PC-9 (cell line): ENCODE results near the gene CYP1A2. TPM values are rescaled to one million over a fixed set of nuclear protein-coding genes. Genes with fewer than 3 reads are reported as not detected.

Experiments used
- BruUV-seq: library from RNA; stranded (reverse); fragments of 400-500 nt; replicated peaks from 2 replicates; lab custom pipeline; 2021; lab: Mats Ljungman, UMichigan
- CTCF ChIA-PET: fragments of 300-600 bp; sonication (Branson Sonifier 250); formaldehyde crosslinking; loops from one replicate; lab custom pipeline; 2022; ENCODE audit warnings: antibody characterized with exemption; lab: Charles Lee
- POLR2A ChIA-PET: fragments of 300-600 bp; sonication (Branson Sonifier 250); formaldehyde crosslinking; loops from one replicate; lab custom pipeline; 2022; ENCODE audit warnings: antibody characterized with exemption; ENCODE audit not compliant: unreplicated experiment; lab: Charles Lee
- DNase-seq, 2 experiments: peaks; one replicate each; pipeline versions ENCODE4 v3.0.0 to v3.0.0-alpha.2; 2015 to 2022; ENCODE audit warnings: mixed read lengths in 1 of 2
- H2AFZ ChIP-seq: fragments of 200-600 bp; sonication (generic); 2 replicates; pipeline ENCODE4 v1.8.1; 2017; ENCODE audit warnings: antibody characterized with exemption
- H3F3A ChIP-seq: fragments of 200-600 bp; sonication (generic); 2 replicates; pipeline ENCODE4 v1.8.1; 2017; ENCODE audit warnings: antibody characterized with exemption, mild to moderate bottlenecking, low read depth; ENCODE audit not compliant: insufficient read depth
- H3K27ac ChIP-seq: fragments of 200-600 bp; sonication (generic); 2 replicates; pipeline ENCODE4 v1.6.1; 2016; ENCODE audit warnings: mixed run types
- H3K27me3 ChIP-seq: fragments of 200-600 bp; sonication (generic); 2 replicates; pipeline ENCODE4 v1.6.1; 2016; ENCODE audit warnings: low read depth, mixed run types; ENCODE audit not compliant: insufficient read depth
- H3K36me3 ChIP-seq: fragments of 200-600 bp; sonication (generic); 2 replicates; pipeline ENCODE4 v1.6.1; 2016; ENCODE audit warnings: low read depth, mixed run types
- H3K4me1 ChIP-seq: fragments of 200-600 bp; sonication (generic); replicated peaks from 2 replicates; pipeline ENCODE4 v1.6.1; 2016; ENCODE audit warnings: mixed run types; ENCODE audit not compliant: insufficient read depth
- H3K4me2 ChIP-seq: fragments of 200-600 bp; sonication (generic); 2 replicates; pipeline ENCODE4 v1.6.1; 2017; ENCODE audit warnings: mixed run types
- H3K4me3 ChIP-seq: fragments of 200-600 bp; sonication (generic); 2 replicates; pipeline ENCODE4 v1.6.1; 2016; ENCODE audit warnings: mixed run types
- H3K79me2 ChIP-seq: fragments of 200-600 bp; sonication (generic); 2 replicates; pipeline ENCODE4 v1.6.1; 2017; ENCODE audit warnings: low read depth, mixed run types
- H3K9me2 ChIP-seq: fragments of 200-600 bp; sonication (generic); 2 replicates; pipeline ENCODE4 v1.8.1; 2017; ENCODE audit warnings: mild to moderate bottlenecking; ENCODE audit not compliant: insufficient read depth
- H3K9me3 ChIP-seq: fragments of 200-600 bp; sonication (generic); 2 replicates; pipeline ENCODE4 v1.8.1; 2016; ENCODE audit warnings: low read depth; ENCODE audit not compliant: insufficient read depth
- H4K20me1 ChIP-seq: fragments of 200-600 bp; sonication (generic); 2 replicates; pipeline ENCODE4 v1.8.1; 2017; ENCODE audit not compliant: insufficient read depth
- EZH2 ChIP-seq: fragments of 200-600 bp; sonication (generic); IDR thresholded peaks from 2 replicates; pipeline ENCODE4 v1.8.0; 2017; ENCODE audit warnings: antibody characterized with exemption, low read depth
- intact Hi-C: fragments of 100-400 bp; cut with micrococcal nuclease; formaldehyde crosslinking; loops from one replicate; pipeline ENCODE4 v1.10.0; 2022; ENCODE audit not compliant: unreplicated experiment
- total RNA-seq: library from RNA; stranded (reverse); gene quantifications from 2 replicates; pipeline ENCODE4 v1.2.3, GENCODE V29; 2021
- TF ChIP-seq, protein P1 (sequence below): fragments of 200-600 bp; sonication (generic); conservative IDR thresholded peaks from 2 replicates; pipeline ENCODE4 v1.6.1; 2017; ENCODE audit warnings: mixed run types, antibody characterized with exemption, mild to moderate bottlenecking, moderate library complexity

CYP1A2 gene
- total RNA-seq, 1 experiment from 2014 or later, result not detected

GRCh38 chr15:74752531-74752930 lies 3.9 kb downstream of the CYP1A2 start:
- Histone ChIP-seq H3K79me2 (no peaks in the 10 kb centered on the region), H3K27me3 (no peaks in the 10 kb centered on the region), H2AFZ (no peak overlapping the region), H3K27ac (no peak overlapping the region), H3K4me1 (peaks cover 7% of the 10 kb centered on the region; the same call in 1 of the 2 replicates), H3K36me3 (no peaks in the 10 kb centered on the region), H3F3A (peaks cover 9% of the 10 kb centered on the region), H3K9me3 (no peaks in the 10 kb centered on the region), H3K4me3 (no peak overlapping the region), H3K4me2 (no peak overlapping the region; the same call in 1 of the 2 replicates), H4K20me1 (no peaks in the 10 kb centered on the region), H3K9me2 (no peaks in the 10 kb centered on the region)
- TF ChIP-seq EZH2, result no peak
- TF ChIP-seq, protein P1, sequence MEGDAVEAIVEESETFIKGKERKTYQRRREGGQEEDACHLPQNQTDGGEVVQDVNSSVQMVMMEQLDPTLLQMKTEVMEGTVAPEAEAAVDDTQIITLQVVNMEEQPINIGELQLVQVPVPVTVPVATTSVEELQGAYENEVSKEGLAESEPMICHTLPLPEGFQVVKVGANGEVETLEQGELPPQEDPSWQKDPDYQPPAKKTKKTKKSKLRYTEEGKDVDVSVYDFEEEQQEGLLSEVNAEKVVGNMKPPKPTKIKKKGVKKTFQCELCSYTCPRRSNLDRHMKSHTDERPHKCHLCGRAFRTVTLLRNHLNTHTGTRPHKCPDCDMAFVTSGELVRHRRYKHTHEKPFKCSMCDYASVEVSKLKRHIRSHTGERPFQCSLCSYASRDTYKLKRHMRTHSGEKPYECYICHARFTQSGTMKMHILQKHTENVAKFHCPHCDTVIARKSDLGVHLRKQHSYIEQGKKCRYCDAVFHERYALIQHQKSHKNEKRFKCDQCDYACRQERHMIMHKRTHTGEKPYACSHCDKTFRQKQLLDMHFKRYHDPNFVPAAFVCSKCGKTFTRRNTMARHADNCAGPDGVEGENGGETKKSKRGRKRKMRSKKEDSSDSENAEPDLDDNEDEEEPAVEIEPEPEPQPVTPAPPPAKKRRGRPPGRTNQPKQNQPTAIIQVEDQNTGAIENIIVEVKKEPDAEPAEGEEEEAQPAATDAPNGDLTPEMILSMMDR, result no peak
- CTCF ChIA-PET, result interaction anchor here (0.6 kb wide), 1 partner anchor 416 kb away, joined by 3 read pairs; no protein-coding TSS in a partner anchor
- DNase-seq, result peak; percentile 26 to 82
- POLR2A ChIA-PET, result no interaction called here
- intact Hi-C loops, result no loop called here
- BruUV-seq, result no TSS peak

DNA sequence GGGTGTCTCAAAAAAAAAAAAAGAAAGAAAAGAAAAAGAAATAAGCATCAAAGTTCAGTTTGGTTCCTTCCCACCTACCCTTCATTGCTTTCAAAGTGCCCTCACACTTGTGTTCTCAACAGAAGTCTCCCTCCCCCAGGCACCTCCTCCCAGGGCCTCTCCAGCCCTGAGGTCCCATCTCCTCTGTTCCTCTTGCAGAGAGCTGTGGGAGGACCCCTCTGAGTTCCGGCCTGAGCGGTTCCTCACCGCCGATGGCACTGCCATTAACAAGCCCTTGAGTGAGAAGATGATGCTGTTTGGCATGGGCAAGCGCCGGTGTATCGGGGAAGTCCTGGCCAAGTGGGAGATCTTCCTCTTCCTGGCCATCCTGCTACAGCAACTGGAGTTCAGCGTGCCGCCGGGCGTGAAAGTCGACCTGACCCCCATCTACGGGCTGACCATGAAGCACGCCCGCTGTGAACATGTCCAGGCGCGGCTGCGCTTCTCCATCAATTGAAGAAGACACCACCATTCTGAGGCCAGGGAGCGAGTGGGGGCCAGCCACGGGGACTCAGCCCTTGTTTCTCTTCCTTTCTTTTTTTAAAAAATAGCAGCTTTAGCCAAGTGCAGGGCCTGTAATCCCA lies 6.1 kb downstream of the CYP1A2 start:
- Histone ChIP-seq H3K4me2 (no peak overlapping the region), H3K9me3 (no peaks in the 10 kb centered on the region), H3K27me3 (no peaks in the 10 kb centered on the region), H3K9me2 (no peaks in the 10 kb centered on the region), H3K36me3 (no peaks in the 10 kb centered on the region), H4K20me1 (no peaks in the 10 kb centered on the region), H3K79me2 (no peaks in the 10 kb centered on the region), H3K4me1 (peaks cover 7% of the 10 kb centered on the region; the same call in 1 of the 2 replicates), H3F3A (peaks cover 9% of the 10 kb centered on the region), H2AFZ (no peak overlapping the region), H3K27ac (no peak overlapping the region), H3K4me3 (no peak overlapping the region)
- ChIA-PET CTCF (no interaction called here), POLR2A (interaction anchor here (0.6 kb wide), 1 partner anchor 268 kb away, joined by 3 read pairs; the partner anchor contains the start of gene PPCDC)
- no TSS peak for BruUV-seq
- no peak for TF ChIP-seq EZH2
- TF ChIP-seq, protein P1, result no peak
- intact Hi-C loops, result no loop called here
- DNase-seq, result no peak

GRCh38 chr15:74758736-74759135 lies 10.1 kb downstream of the CYP1A2 start:
- DNase-seq, result no peak
- POLR2A ChIA-PET, result no interaction called here
- no peak overlapping the region for H2AFZ ChIP-seq
- H3K36me3 ChIP-seq, result no peaks in the 10 kb centered on the region
- H3K9me2 ChIP-seq, result no peaks in the 10 kb centered on the region
- CTCF ChIA-PET, result interaction anchor here (1.1 kb wide), 1 partner anchor 13 kb away, joined by 3 read pairs; no protein-coding TSS in a partner anchor
- H3K9me3 ChIP-seq, result no peaks in the 10 kb centered on the region
- no TSS peak for BruUV-seq
- TF ChIP-seq, protein P1, result no peak
- no peak for TF ChIP-seq EZH2
- no peak overlapping the region for H3K4me2 ChIP-seq
- H3F3A ChIP-seq, result no peaks in the 10 kb centered on the region
- no peak overlapping the region for H3K4me3 ChIP-seq
- no peaks in the 10 kb centered on the region for H4K20me1 ChIP-seq
- intact Hi-C loops, result no loop called here
- no peaks in the 10 kb centered on the region for H3K79me2 ChIP-seq
- H3K27me3 ChIP-seq, result no peaks in the 10 kb centered on the region
- no peaks in the 10 kb centered on the region for H3K4me1 ChIP-seq
- H3K27ac ChIP-seq, result no peak overlapping the region
